Ramos (cell line): ENCODE results near the gene KRT86.
"Not testable (repeated sequence)": the region's sequence is repeated elsewhere in the genome, so short reads cannot be mapped to it uniquely, and the experiment has no call there.

Source experiments
- in situ Hi-C: fragments of 300-500 bp; cut with MboI; formaldehyde crosslinking; loops from one replicate; pipeline ENCODE4 v1.14.3; 2022; ENCODE audit warnings: low sequenced_read_pairs; ENCODE audit not compliant: unreplicated experiment

The KRT86 gene

GRCh38 chr12:52238207-52238840 is 36.1 kb upstream of the KRT86 start:
- in situ Hi-C loops = no loop called here

GRCh38 chr12:52238916-52239646 is 35.4 kb upstream of the KRT86 start:
- in situ Hi-C loops = no loop called here

DNA sequence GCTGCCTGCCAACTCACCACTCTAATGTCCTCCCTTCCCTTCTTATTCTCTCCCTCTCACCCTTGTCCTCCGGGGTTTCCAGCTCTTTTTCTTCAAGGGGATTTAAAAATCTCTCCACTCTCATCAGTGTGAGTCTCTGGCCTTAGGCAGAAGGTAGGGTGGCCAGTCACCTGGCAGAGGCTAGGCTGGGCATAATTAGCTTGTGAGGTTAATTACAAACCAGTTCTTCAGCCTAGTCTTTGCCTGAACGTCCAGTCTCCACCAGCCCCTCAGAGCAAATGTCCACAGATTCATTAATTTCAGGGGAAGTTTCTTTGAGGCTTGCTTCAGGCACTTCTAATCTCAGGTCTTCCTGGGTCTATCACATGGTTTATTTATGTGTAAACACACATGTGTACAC is 34.7 kb upstream of the KRT86 start:
- in situ Hi-C loops = no loop called here

- in situ Hi-C loops = not testable (repeated sequence)
These were observed 34.2 kb upstream of the KRT86 start for GRCh38 chr12:52240247-52240646.

DNA sequence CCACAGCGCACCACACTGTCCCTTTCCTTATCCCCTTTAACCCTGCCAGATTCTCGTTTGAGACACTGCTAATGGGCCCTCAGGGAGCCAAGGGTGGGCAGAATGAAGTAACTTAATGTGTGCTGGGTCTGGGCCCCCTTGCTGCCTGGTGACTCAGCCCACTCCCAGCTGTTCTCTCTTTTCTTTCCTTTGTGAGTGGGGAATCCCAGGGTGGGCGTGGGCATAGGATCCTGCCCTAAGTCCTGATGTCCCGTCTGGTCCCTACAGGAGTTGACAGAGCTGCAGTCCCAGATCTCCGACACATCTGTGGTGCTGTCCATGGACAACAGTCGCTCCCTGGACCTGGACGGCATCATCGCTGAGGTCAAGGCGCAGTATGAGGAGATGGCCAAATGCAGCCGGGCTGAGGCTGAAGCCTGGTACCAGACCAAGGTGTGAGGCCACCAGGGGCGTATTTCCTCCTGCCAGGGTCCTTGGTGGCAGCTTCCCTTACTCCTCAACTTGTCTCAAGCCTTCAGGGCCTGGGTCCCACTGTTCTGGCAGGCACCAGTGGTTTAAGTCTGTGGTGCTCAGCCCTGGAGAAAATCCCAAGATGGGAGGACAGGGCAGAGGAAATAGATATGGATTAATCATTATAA is 33.1 kb upstream of the KRT86 start:
- in situ Hi-C loops = no loop called here

DNA sequence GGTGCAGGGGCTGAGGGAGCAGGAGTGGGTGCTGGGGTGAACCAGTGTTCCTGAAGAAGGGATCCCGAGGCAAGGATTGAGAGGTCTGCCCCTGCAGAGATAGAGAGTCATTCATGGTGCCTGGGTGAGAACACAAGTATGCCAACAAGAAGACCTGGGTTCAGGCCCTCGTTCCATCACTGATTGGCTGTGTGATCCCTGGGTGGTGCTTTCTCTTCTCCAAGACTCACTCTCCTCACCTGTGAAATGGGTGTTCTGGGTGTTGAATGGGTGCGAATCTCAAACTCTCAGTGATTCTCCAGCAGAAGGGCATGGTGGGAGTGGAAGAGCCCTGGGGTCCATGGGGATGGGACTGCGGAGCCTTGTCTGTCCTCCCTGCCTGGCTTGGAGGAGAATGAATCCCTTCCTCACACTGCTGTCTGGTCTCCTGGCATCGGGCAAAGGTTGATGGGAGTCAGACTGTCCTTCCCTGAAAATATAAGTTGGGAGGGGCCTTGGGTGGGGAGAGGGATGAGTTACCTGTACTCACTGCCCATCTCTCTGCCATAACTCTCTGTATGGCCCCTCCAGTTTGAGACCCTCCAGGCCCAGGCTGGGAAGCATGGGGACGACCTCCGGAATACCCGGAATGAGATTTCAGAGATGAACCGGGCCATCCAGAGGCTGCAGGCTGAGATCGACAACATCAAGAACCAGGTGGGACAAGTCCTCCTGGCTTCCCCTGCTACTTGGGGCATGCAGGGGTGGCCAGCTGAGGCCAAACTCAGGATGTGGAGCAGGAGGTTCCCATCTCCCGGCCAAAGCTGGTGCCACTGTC is 31.8 kb upstream of the KRT86 start:
- in situ Hi-C loops = no loop called here

DNA sequence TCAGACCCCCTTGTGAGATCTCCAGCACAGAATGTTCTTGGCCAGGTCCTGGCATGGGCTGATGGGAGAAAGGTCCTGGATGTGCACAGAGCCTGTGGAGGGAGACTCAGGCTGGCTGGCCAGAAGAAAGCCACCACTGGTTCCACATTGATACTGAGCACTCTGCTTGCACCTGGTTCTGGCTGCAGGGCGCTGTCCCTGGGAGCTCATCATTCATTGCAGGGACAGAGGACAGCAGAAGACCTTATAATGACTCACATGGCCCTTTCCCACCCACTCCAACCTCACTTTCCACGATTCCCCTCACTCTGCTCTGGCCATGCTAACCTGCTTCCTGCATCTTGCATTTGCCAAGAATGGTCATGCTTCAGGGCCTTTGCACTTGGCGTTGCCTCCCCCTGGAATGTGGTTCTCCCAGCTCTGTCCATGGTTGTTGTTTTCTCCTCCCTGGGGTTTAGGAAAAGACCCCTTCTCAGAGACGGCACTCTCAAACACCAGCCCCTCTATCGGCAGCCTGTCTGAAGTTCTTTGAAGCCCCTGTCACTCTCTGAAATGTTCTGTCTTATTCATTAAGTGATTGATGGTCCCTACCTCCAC is 31.1 kb upstream of the KRT86 start:
- in situ Hi-C loops = no loop called here

- in situ Hi-C loops = no loop called here
These were observed 30.4 kb upstream of the KRT86 start for GRCh38 chr12:52243856-52244614.

DNA sequence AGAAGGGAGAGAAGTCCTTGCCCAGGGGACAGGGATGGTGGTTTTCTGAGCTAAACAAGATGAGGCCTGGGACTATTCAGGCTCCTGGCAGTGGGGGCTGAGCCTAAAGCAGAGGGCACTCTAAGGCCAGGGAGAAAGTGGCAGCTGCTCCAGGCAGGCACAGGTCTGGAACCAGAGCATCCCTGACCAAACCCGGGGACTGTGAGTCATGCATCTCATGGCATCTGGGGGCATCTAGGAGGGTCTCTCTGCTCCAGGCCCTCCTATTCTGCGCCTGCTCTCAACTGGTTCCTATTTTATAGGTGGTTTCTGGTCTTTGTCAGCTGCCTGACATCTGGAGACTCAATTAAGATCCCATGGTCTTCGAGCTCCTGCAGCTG is 29.8 kb upstream of the KRT86 start:
- in situ Hi-C loops = no loop called here

GRCh38 chr12:52245259-52245961 is 29.0 kb upstream of the KRT86 start:
- in situ Hi-C loops = no loop called here

DNA sequence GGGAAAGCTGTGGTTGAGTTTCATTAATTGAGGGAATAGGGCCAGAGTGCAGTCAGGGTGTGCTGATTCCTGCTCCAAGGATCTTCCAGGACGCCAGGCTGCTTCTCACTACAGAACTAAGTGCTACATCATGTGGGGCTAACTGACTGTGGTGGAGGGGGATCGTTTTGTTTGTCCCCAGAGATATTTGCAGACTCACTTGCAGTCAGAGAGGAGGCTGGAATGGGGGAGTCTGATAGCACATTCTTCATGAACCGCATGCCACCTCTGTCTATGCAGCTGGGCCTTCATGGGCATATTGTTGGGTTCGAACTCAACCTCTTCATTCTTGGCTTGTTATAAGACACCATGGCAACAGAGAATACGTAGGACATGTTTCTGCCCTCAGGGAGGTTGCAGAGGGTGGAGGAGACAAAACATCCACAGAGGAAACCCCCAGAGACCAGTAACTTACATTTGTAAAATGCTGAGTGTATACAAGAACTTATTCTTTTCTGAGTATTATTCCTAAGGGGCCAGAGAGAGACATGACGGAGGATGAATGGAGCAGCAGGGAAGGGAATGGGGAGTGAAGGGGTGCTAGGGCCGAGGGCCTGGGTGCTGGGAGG is 28.4 kb upstream of the KRT86 start:
- in situ Hi-C loops = no loop called here

- in situ Hi-C loops = no loop called here
These were observed 27.5 kb upstream of the KRT86 start for GRCh38 chr12:52246720-52247621.

DNA sequence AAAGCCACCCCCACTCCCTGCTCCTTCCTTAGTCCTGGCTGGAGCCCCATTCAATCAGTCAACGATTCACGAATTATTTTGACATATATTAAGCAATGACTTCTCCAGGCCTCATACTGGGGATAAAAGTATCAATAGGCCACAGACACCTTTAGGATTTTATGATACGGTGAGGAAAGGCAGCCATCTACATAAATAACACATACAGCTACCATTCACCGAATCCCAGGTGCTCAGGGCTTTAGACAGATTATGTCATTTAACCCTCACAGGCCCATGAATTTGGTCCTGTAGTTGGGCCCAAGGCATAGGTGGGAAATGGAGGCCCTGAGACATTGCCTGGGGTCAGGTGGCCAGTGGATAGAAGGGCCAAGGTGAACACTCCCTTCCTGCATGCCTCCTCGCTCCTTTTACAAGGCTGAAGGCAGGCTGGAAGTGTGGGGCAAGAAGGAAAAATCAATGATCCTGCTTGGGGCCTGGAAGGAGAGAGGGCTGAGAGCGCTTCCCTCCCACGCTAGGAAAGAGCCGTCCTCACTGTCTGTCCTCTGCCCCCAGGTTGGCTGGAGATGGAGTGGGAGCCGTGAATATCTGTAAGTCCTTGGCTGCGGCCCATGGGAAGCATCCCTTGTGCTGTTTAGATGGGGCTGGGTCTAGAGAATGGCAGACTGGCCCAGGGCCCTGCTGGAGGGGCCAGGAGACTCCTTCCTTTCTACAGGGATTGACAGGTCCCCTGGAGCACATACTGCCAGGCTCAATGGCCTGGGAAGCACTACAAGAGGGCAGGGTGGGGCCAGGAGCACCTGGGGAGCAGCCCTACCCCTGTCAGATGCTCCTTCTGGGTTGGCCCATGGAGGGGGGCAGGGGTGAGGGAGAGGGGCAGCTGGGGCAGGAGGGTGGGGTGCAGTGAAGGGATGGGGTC is 26.6 kb upstream of the KRT86 start:
- in situ Hi-C loops = no loop called here

DNA sequence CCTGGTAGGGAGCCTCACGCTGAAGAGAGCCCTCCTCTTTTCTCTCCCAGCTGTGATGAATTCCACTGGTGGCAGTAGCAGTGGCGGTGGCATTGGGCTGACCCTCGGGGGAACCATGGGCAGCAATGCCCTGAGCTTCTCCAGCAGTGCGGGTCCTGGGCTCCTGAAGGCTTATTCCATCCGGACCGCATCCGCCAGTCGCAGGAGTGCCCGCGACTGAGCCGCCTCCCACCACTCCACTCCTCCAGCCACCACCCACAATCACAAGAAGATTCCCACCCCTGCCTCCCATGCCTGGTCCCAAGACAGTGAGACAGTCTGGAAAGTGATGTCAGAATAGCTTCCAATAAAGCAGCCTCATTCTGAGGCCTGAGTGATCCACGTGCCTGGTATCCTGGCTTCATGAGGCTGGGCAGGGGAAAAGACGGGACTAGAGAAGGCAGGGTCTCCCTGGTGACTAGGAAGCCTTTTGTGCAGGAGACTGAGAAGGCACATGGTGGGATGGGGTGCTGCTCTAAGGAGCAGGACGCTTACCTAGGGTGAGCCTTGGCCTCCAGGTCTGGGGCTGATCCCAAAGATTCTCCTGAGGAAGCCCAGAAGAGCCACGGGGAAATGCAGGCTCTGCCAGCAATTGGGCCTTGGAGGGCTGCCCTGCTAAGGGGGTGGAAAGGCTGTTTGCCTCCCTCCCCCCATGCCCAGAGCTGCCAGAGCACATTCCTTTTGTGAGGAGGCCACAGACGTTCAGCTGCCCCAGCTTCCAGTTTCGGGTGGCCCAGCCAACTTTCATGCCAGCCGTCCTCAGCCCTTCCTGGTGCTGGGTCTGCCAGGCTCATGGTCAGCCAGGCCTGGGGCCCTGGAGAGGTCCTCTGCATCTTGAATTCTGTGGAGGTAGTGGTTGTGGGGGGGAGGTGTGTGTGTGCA is 25.6 kb upstream of the KRT86 start:
- in situ Hi-C loops = no loop called here

GRCh38 chr12:52249511-52250047 is 24.9 kb upstream of the KRT86 start:
- in situ Hi-C loops = no loop called here
